Measurements from ENCODE around the gene STUB1. TPM values are rescaled to one million over a fixed set of nuclear protein-coding genes. Genes with fewer than 3 reads are reported as not detected.

Gene STUB1
- total and polyA plus RNA-seq, 2 donors (not counting 1 experiment from before 2014, with no cell fraction given) = 94.3 to 116 TPM

DNA sequence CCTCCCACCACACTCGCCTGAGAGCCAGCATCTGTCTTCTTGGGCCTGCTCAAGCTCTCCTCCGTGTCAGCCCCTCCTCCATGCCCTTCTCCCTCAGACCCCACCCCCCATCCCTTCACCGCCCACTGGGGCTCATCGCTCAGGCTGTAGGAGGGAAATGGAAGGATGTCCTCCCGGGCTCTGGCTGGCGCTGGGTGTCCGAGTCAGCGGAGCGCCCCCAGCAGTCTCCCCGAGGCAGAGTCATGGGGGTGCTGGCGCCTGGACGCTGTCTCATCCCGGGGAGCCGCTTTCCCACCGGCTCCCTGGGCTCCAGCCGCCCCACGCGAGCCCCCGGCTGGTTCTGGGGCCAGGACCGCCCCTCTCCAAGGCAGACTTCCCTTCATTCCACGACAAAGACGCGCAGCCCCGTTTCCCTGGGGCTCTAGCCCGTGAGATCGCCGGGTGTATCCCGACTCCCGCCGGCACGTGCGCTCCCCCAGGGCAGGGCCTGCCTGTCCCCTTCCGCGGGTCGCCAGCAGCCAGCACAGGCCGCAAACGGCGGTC lies 40.3 kb downstream of the STUB1 start:
- ATAC-seq (ENCODE audit: low read depth) (no peak), DNase-seq (peak; percentile 59)
- peak overlapping the region; percentile 98 for H3K4me2 ChIP-seq (replicated peaks; ENCODE audit: low read depth, low read length, poor library complexity, severe bottlenecking)
- H3K9me3 ChIP-seq (ENCODE audit: control extremely low read depth in 1 of 3, control insufficient read depth in 2 of 3, insufficient read depth in 1 of 3, low read length in 2 of 3) = peaks cover 0 to 11% (median 0%) of the 10 kb centered on the region in 3 donors
- TF ChIP-seq CTCF (IDR thresholded peaks at IDR 0.05) (no peak), EZH2 (IDR thresholded peaks at IDR 0.05; ENCODE audit: borderline replicate concordance, insufficient read depth, low read depth, low read length, poor library complexity, severe bottlenecking) (no peak)
- H3K9ac ChIP-seq (ENCODE audit: low read length) = peak overlapping the region; percentile 77
- no peaks in the 10 kb centered on the region for H3K36me3 ChIP-seq (replicated peaks in 1 of 2; ENCODE audit: control extremely low read depth in 1 of 2, control insufficient read depth in 1 of 2, extremely low read depth in 1 of 2, insufficient read depth in 2 of 2, low read length in 1 of 2)
- H3K27me3 ChIP-seq (replicated peaks in 1 of 4; ENCODE audit: control extremely low read depth in 1 of 4, control insufficient read depth in 3 of 4, insufficient read depth in 4 of 4, low read length in 3 of 4) = peaks cover 0 to 11% (median 5%) of the 10 kb centered on the region in 4 experiments
- Mint-ChIP-seq H3K9me3 (ENCODE audit: insufficient read depth) (no peaks in the 10 kb centered on the region), H3K27me3 (no peaks in the 10 kb centered on the region), H3K4me1 (peaks cover 15% of the 10 kb centered on the region), H3K4me3 (peak overlapping the region; percentile 84), H3K27ac (peak overlapping the region; percentile 80)
- WGBS (ENCODE audit: insufficient coverage) = 0% methylated on average over 36 of the region's 38 CpGs
- H3K4me3 ChIP-seq (ENCODE audit: control extremely low read depth in 1 of 5, extremely low read depth in 1 of 5, insufficient read depth in 1 of 5, low read depth in 2 of 5, low read length in 4 of 5) = peak overlapping the region; percentile 34 to 76 (median 73)
- POLR2A ChIA-PET = interaction anchor here (0.7 to 1.9 kb wide), 4 partner anchors 15 to 37 kb away, joined by 3 to 5 read pairs (median 4); partner anchors contain the start of genes JMJD8 and WDR24
- peak overlapping the region; percentile 54 to 86 for H3K27ac ChIP-seq (ENCODE audit: low read length in 2 of 2)
- peak overlapping the region; percentile 77 for H2AFZ ChIP-seq (ENCODE audit: insufficient read depth, low read depth, low read length, poor library complexity, severe bottlenecking)
- CTCF ChIA-PET = interaction anchor here (1.1 to 3.8 kb wide), 5 partner anchors 8 to 65 kb away, joined by 3 to 26 read pairs (median 9); partner anchors contain the start of genes CIAO3 and JMJD8
- H3K4me1 ChIP-seq (ENCODE audit: control insufficient read depth in 2 of 2, insufficient read depth in 2 of 2, low read length in 2 of 2) = peaks cover 23 to 37% of the 10 kb centered on the region in 2 donors
- intact Hi-C loops (cut with micrococcal nuclease) = loop anchor here (5.0 kb wide), 1 partner anchor 38 kb away; the partner anchor contains the start of genes JMJD8 and STUB1
- no peaks in the 10 kb centered on the region for H3K79me2 ChIP-seq (ENCODE audit: control insufficient read depth, insufficient read depth, low read length)
- peaks cover 20% of the 10 kb centered on the region for H4K20me1 ChIP-seq (ENCODE audit: control insufficient read depth, insufficient read depth, low read length, poor library complexity, severe bottlenecking)

Data from B cell (primary cell).